HepG2 (cell line): ENCODE data around the gene DND1. TPM values are rescaled to one million over a fixed set of nuclear protein-coding genes. Genes with fewer than 3 reads are reported as not detected.

ENCODE experiments used
- EP300 ChIP-seq, 3 experiments: sonication (generic) in 1 of 3; formaldehyde crosslinking in 1 of 3; IDR thresholded peaks; 2 replicates each; pipeline versions ENCODE4 v1.5.1 to v1.6.1; 2011 to 2020; ENCODE audit warnings: low read depth in 2 of 3, low read length in 2 of 3, borderline replicate concordance in 1 of 3, improper control_type of control experiment in 1 of 3, mild to moderate bottlenecking in 1 of 3, missing genetic modification reagents in 1 of 3, moderate library complexity in 1 of 3
- FOXK2 ChIP-seq: fragments of 450-650 bp; IDR thresholded peaks from 2 replicates; pipeline ENCODE4 v1.6.1; 2016
- GMEB1 ChIP-seq: sonication (generic); formaldehyde crosslinking; IDR thresholded peaks from 2 replicates; pipeline ENCODE4 v1.5.1; 2020; ENCODE audit warnings: missing genetic modification reagents, mild to moderate bottlenecking, borderline replicate concordance
- HES4 ChIP-seq: sonication (generic); formaldehyde crosslinking; IDR thresholded peaks from 2 replicates; pipeline ENCODE4 v1.9.0; 2021; ENCODE audit warnings: mild to moderate bottlenecking, missing genetic modification reagents, borderline replicate concordance
- NR1H2 ChIP-seq: sonication (generic); formaldehyde crosslinking; IDR thresholded peaks from 2 replicates; pipeline ENCODE4 v1.8.1; 2022; ENCODE audit warnings: low read depth, missing genetic modification reagents, borderline replicate concordance
- ONECUT2 ChIP-seq: sonication (generic); formaldehyde crosslinking; IDR thresholded peaks from 2 replicates; pipeline ENCODE4 v1.4.0; 2020; ENCODE audit warnings: missing genetic modification reagents
- RFX5 ChIP-seq: IDR thresholded peaks from 2 replicates; pipeline ENCODE4 v1.6.1; 2011; ENCODE audit warnings: low read depth, low read length, improper control_type of control experiment
- SCMH1 ChIP-seq: sonication (generic); formaldehyde crosslinking; IDR thresholded peaks from 2 replicates; pipeline ENCODE4 v1.9.0; 2021; ENCODE audit warnings: missing genetic modification reagents, mild to moderate bottlenecking, borderline replicate concordance
- ZNF10 ChIP-seq: sonication (generic); formaldehyde crosslinking; IDR thresholded peaks from 2 replicates; pipeline ENCODE4 v1.4.0; 2020; ENCODE audit warnings: mild to moderate bottlenecking, low read depth, missing genetic modification reagents, borderline replicate concordance
- ZNF235 ChIP-seq: sonication (generic); formaldehyde crosslinking; IDR thresholded peaks from 2 replicates; pipeline ENCODE4 v1.8.1; 2023; ENCODE audit warnings: mild to moderate bottlenecking, missing genetic modification reagents, borderline replicate concordance
- ZNF34 ChIP-seq: sonication (generic); formaldehyde crosslinking; IDR thresholded peaks from 2 replicates; pipeline ENCODE4 v1.4.0; 2020; ENCODE audit warnings: mild to moderate bottlenecking, missing genetic modification reagents, borderline replicate concordance
- ZNF576 ChIP-seq: sonication (generic); formaldehyde crosslinking; IDR thresholded peaks from 2 replicates; pipeline ENCODE4 v1.4.0; 2020; ENCODE audit warnings: mild to moderate bottlenecking, missing genetic modification reagents
- polyA plus RNA-seq, 8 experiments: library from polyadenylated mRNA; depleted of rRNA in 3 of 8; stranded (reverse) in 7 of 8; unstranded in 1 of 8; fragments of >200 nt; fragmentation: Illumina TruSeq in 4 of 8; extraction: Trizol in 4 of 8; gene quantifications; 2 replicates each; pipeline versions ENCODE4 v1.2.1 to v1.2.3, GENCODE V29; 2011 to 2016; ENCODE audit warnings: low read depth in 4 of 8, missing spikeins in 1 of 8, mixed read lengths in 1 of 8; ENCODE audit not compliant: insufficient read depth in 1 of 8
- total RNA-seq, 5 experiments: library from RNA; depleted of rRNA; stranded (reverse); fragments of >200 nt; fragmentation: Illumina TruSeq; extraction: Trizol; gene quantifications; 2 replicates each; pipeline ENCODE4 v1.2.3, GENCODE V29; 2016; ENCODE audit warnings: low read depth in 1 of 5
- TF ChIP-seq, protein P1 (sequence below): sonication (generic); formaldehyde crosslinking; IDR thresholded peaks from one replicate; pipeline ENCODE4 v1.5.1; 2020; ENCODE audit warnings: mild to moderate bottlenecking, missing genetic modification reagents; ENCODE audit errors: not compliant biosample characterization
- TF ChIP-seq, protein P2 (sequence below): sonication (generic); formaldehyde crosslinking; IDR thresholded peaks from 2 replicates; pipeline ENCODE4 v1.8.1; 2022; ENCODE audit warnings: mild to moderate bottlenecking, missing genetic modification reagents

Gene DND1
- total and polyA plus RNA-seq, 2 of the 13 experiments (the other 11 are each of a cell fraction or from before 2014, with no cell fraction given) = 0.48 to 0.55 TPM

DNA sequence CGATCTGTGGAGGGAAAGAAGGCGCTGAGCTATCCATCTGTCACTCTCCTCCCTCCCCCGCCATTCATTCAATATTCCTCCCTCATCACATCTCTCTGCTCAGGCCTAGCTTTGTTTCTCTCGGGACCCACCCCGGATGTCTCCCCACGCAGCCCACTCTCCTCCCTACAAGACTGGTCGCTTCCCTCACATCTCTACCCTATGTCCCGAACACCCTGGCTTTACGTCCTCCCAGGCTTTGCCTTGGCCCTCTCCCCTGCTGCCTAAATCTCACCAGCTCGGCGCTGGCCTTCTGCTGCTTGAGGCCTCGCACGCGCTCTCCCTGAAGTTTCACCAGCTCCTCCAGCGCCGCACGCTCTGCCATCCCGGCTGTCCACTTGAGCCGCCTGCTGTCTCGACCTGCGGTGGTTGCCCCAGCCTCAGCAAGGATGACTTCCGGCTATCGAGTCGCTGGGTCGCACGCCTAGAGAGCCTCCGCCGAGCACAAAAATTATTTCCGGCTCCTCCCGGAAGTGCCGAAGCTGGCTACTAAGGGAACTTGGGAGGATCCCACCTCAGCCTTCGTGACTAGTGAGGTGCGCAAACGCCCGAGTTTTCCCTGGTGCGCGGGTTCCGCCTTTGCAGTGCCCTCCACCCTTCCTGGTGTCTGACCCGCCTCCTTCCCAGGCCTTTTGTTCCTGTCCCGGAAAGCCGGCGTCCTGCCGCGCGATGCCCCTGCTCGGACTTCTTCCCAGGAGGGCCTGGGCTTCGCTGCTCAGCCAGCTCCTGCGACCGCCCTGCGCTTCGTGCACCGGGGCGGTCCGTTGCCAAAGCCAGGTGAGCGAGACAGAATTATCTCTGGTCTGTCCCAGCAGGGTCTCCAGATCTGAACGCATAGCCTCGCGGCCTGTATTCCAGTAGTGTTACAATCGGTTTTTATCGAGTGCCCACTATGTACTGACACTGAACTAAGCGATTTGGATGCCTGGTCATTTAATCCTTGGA, 17.9 kb upstream of the DND1 start, which contains the start of the genes HARS1 and HARS2 (continued):
- TF ChIP-seq EP300 (IDR thresholded peaks at IDR 0.05; ENCODE audit: low read depth in 2 of 2, low read length in 2 of 2) = peak in 1 of 2 experiments; percentile 34; a peak in 1 of 4 replicates
- no peak for TF ChIP-seq EP300 (CRISPR knock-in tag; IDR thresholded peaks at IDR 0.05; ENCODE audit: borderline replicate concordance)
- no peak for TF ChIP-seq ZNF34 (CRISPR knock-in tag)
- no peak for TF ChIP-seq ZNF10 (CRISPR knock-in tag)
- peak; percentile 9; the same call in 1 of the 2 replicates for TF ChIP-seq RFX5
- no peak for TF ChIP-seq NR1H2 (CRISPR knock-in tag)
- TF ChIP-seq ONECUT2 (CRISPR knock-in tag) = peak; percentile 37; the same call in 1 of the 2 replicates
- TF ChIP-seq ZNF235 (CRISPR knock-in tag) = peak; percentile 95; the same call in 1 of the 2 replicates
- TF ChIP-seq, protein P1, sequence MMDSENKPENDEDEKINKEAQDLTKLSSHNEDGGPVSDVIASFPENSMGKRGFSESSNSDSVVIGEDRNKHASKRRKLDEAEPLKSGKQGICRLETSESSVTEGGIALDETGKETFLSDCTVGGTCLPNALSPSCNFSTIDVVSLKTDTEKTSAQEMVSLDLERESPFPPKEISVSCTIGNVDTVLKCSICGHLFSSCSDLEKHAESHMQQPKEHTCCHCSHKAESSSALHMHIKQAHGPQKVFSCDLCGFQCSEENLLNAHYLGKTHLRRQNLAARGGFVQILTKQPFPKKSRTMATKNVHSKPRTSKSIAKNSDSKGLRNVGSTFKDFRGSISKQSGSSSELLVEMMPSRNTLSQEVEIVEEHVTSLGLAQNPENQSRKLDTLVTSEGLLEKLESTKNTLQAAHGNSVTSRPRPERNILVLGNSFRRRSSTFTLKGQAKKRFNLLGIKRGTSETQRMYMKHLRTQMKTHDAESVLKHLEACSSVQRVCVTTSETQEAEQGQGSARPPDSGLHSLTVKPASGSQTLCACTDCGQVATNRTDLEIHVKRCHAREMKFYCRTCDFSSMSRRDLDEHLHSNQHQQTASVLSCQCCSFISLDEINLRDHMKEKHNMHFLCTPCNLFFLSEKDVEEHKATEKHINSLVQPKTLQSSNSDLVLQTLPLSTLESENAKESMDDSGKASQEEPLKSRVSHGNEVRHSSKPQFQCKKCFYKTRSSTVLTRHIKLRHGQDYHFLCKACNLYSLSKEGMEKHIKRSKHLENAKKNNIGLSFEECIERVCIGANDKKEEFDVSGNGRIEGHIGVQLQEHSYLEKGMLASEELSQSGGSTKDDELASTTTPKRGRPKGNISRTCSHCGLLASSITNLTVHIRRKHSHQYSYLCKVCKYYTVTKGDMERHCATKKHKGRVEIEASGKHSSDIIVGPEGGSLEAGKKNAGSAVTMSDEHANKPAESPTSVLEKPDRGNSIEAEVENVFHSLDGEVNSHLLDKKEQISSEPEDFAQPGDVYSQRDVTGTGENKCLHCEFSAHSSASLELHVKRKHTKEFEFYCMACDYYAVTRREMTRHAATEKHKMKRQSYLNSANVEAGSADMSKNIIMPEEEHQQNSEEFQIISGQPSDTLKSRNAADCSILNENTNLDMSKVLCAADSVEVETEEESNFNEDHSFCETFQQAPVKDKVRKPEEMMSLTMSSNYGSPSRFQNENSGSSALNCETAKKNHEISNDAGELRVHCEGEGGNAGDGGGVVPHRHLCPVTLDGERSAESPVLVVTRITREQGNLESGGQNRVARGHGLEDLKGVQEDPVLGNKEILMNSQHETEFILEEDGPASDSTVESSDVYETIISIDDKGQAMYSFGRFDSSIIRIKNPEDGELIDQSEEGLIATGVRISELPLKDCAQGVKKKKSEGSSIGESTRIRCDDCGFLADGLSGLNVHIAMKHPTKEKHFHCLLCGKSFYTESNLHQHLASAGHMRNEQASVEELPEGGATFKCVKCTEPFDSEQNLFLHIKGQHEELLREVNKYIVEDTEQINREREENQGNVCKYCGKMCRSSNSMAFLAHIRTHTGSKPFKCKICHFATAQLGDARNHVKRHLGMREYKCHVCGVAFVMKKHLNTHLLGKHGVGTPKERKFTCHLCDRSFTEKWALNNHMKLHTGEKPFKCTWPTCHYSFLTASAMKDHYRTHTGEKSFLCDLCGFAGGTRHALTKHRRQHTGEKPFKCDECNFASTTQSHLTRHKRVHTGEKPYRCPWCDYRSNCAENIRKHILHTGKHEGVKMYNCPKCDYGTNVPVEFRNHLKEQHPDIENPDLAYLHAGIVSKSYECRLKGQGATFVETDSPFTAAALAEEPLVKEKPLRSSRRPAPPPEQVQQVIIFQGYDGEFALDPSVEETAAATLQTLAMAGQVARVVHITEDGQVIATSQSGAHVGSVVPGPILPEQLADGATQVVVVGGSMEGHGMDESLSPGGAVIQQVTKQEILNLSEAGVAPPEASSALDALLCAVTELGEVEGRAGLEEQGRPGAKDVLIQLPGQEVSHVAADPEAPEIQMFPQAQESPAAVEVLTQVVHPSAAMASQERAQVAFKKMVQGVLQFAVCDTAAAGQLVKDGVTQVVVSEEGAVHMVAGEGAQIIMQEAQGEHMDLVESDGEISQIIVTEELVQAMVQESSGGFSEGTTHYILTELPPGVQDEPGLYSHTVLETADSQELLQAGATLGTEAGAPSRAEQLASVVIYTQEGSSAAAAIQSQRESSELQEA (CRISPR knock-in tag) = peak; percentile 37
- TF ChIP-seq HES4 = 0 out of 2 replicates have a peak, but pooled peaks have one; percentile 30
- TF ChIP-seq GMEB1 = peak; percentile 67; the same call in 1 of the 2 replicates
- TF ChIP-seq, protein P2, sequence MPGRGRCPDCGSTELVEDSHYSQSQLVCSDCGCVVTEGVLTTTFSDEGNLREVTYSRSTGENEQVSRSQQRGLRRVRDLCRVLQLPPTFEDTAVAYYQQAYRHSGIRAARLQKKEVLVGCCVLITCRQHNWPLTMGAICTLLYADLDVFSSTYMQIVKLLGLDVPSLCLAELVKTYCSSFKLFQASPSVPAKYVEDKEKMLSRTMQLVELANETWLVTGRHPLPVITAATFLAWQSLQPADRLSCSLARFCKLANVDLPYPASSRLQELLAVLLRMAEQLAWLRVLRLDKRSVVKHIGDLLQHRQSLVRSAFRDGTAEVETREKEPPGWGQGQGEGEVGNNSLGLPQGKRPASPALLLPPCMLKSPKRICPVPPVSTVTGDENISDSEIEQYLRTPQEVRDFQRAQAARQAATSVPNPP (CRISPR knock-in tag) = peak; percentile 81; the same call in 1 of the 2 replicates
- no peak; the same call in 1 of the 2 replicates for TF ChIP-seq FOXK2
- peak; percentile 21; the same call in 1 of the 2 replicates for TF ChIP-seq ZNF576 (CRISPR knock-in tag)
- no peak for TF ChIP-seq SCMH1 (CRISPR knock-in tag)
